ENCODE results near the gene SLC66A2.

The SLC66A2 gene

GRCh38 chr18:79926306-79926705 lies 25.1 kb downstream of the SLC66A2 start:
- DNase-seq (ENCODE audit: low read depth, low spot score): no peak
- TF ChIP-seq CTCF (IDR thresholded peaks at IDR 0.05; ENCODE audit: insufficient read depth, low read length, missing control alignments): no peak
- H3K4me3 ChIP-seq (ENCODE audit: low read depth, low read length): no peak overlapping the region
- ChIA-PET CTCF (interaction anchor here (1.7 to 2.0 kb wide), 2 partner anchors 9 to 13 kb away, joined by 5 to 6 read pairs; no protein-coding TSS in a partner anchor), POLR2A (no interaction called here)

- TF ChIP-seq CTCF (IDR thresholded peaks at IDR 0.05; ENCODE audit: insufficient read depth, low read length, missing control alignments): no peak
- DNase-seq (ENCODE audit: low read depth, low spot score): no peak
- ChIA-PET POLR2A (no interaction called here), CTCF (interaction anchor here (1.7 to 2.0 kb wide), 2 partner anchors 10 to 15 kb away, joined by 5 to 6 read pairs; no protein-coding TSS in a partner anchor)
- no peak overlapping the region for H3K4me3 ChIP-seq (ENCODE audit: low read depth, low read length)
Measured at GRCh38 chr18:79924814-79925731, 26.4 kb downstream of the SLC66A2 start.

- CTCF ChIA-PET: no interaction called here
- H3K4me3 ChIP-seq (ENCODE audit: low read depth, low read length): no peak overlapping the region
- TF ChIP-seq CTCF (IDR thresholded peaks at IDR 0.05; ENCODE audit: insufficient read depth, low read length, missing control alignments): no peak
- POLR2A ChIA-PET: no interaction called here
- DNase-seq (ENCODE audit: low read depth, low spot score): no peak
Measured at GRCh38 chr18:79923896-79924585, 27.4 kb downstream of the SLC66A2 start.

GRCh38 chr18:79922971-79923411 lies 28.5 kb downstream of the SLC66A2 start:
- DNase-seq (ENCODE audit: low read depth, low spot score): no peak
- ChIA-PET POLR2A (no interaction called here), CTCF (no interaction called here)
- H3K4me3 ChIP-seq (ENCODE audit: low read depth, low read length): no peak overlapping the region
- no peak for TF ChIP-seq CTCF (IDR thresholded peaks at IDR 0.05; ENCODE audit: insufficient read depth, low read length, missing control alignments)

- H3K4me3 ChIP-seq (ENCODE audit: low read depth, low read length): no peak overlapping the region
- CTCF ChIA-PET: interaction anchor here (1.1 kb wide), 1 partner anchor 12 kb away, joined by 3 read pairs; no protein-coding TSS in a partner anchor
- TF ChIP-seq CTCF (IDR thresholded peaks at IDR 0.05; ENCODE audit: insufficient read depth, low read length, missing control alignments): no peak
- no peak for DNase-seq (ENCODE audit: low read depth, low spot score)
- POLR2A ChIA-PET: no interaction called here
Measured at GRCh38 chr18:79921984-79922965, 29.2 kb downstream of the SLC66A2 start.
